DLD1 (cell line): Measurements from ENCODE around the gene INA.
"Not testable (repeated sequence)": the region's sequence is repeated elsewhere in the genome, so short reads cannot be mapped to it uniquely, and the experiment has no call there.

Experiments
- in situ Hi-C: cut with HindIII; loops from 2 replicates; pipeline ENCODE4 v1.10.0; 2017; ENCODE audit warnings: low sequenced_read_pairs

Gene INA

DNA sequence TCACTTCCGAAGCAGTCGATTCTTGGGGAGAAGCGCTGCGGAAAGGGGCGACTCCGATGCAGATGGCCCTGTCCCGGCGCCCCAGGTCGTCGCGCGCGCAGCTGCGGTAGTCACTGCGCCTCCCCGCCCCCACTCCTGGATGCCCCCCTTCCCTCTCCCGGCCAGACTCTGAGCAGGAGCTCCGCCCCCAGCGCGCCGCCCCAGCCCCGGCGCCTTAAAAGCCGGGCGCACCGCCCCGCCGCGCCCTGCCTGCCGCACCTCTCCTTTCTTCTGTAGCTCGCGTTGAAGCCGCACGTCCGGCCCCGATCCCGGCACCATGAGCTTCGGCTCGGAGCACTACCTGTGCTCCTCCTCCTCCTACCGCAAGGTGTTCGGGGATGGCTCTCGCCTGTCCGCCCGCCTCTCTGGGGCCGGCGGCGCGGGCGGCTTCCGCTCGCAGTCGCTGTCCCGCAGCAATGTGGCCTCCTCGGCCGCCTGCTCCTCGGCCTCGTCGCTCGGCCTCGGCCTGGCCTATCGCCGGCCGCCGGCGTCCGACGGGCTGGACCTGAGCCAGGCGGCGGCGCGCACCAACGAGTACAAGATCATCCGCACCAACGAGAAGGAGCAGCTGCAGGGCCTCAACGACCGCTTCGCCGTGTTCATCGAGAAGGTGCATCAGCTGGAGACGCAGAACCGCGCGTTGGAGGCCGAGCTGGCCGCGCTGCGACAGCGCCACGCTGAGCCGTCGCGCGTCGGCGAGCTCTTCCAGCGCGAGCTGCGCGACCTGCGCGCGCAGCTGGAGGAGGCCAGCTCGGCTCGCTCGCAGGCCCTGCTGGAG lies at the start of gene INA:
Gene INA (plus strand): TSS at position 243 of the 817 bp plus-strand sequence. CDS start 74 bp downstream, at position 317.
- in situ Hi-C loops: no loop called here

DNA sequence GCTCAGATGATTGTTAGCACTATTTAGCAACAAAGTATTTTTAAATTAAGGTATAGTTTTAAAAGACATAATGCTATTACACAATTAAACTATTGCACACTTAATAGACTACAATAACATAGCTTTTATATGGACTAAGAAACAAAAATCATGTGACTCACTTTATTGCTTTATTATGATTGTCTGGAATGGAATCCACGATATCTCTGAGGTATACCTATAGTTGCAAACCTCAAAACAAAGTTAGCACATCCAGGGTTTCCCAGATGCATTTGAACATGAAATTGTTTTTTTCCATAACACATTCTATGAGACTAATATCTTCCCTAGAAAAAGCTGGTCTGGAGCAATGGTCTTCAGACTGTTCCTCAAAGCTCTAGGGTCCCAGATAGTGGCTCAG lies 49.5 kb upstream of the INA start:
- in situ Hi-C loops: no loop called here

DNA sequence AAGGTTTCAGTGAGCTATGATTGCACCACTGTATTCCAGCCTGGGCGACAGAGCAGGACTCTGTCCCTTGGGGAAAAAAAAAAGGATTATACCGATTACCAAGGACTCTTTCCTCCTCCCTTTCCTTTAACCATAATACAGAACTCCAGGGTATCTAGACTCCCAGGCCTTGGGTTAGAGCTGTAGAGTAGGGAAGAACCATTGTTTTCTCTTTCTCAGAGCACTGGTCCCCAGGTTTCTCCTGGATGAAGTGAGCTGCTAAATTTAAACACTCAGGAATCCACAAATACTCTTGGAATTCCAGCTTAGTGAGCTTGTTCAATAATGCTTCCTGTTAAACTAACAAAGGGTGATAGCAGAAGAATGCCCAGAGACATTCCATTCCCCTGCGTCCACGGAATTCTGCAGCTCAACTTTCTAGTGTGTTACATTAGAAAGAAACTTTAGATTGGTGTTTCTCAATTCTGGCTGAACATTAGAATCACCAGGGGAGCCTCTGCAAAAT lies 45.8 kb upstream of the INA start:
- in situ Hi-C loops: no loop called here

DNA sequence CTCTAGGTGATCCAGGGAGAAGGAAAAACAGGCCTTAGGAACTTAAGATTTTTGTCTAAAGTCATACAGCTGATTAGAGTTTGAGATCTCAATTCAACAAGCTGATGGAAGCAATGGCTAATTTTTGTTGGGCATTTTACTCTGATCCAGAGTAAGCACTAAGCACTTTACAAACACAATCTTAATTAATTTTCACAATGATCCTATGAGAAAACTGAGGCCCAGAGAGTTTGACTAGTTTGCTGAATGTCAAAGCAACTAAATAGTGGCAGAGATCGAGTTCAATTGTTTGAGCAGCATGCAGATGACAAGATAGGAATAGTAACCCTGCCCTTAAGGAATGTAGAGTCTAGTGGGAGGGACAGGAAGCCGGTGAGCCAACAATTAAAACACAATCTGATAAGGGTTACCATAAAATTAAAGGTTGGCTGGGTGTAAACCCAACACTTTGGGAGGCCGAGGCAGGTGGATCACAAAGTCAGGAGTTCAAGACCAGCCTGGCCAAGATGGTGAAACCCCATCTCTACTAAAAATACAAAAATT lies 44.7 kb upstream of the INA start:
- in situ Hi-C loops: no loop called here

DNA sequence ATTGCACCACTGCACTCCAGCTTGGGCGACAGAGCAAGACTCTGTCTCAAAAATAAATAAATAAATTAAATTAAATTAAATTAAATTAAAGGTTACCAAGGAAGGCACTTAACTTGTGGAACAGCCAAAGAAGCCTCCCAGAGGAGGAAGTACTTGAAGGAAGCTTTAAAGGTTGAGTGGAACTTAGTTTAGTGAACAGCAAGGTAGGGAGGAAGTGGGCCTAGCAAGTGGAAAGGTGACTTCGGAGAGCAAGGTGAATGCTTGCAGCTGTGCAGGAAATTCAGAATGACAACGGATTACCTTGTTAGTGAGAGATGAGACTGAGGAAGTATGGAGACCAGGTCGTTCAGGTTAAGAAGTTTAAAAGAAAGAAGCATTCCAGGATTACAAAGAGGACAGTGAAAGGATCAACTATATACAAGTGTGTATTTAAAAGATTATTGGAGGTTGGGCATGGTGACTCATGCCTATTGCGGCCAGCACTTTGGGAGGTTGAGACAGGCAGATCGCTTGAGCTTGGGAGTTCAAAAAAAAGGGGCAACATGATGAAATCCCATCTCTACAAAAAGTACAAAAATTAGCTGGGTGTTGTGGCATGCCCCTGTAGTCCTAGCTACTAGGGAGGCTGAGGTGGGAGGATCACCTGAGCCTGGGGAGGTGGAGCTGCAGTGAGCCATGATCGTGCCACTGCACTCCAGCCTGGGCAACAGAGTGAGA lies 44.0 kb upstream of the INA start:
- in situ Hi-C loops: no loop called here

DNA sequence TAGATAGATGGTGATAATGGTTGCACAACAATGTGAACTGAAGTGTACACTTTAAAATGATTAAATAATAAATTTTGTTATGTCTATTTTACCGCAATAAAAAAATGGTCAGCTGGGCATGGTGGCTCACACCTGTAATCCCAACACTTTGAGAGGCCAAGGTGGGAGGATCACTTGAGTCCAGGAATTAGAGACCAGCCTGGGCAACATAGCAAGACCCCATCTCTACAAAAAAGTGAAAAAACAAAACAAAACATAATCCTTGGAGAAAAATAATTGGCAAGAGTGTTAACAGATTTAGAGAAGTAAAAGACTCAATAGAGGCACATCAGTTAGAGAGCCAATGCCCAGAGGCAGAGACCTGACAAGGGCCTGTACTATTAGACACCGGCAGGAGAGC lies 41.2 kb upstream of the INA start:
- in situ Hi-C loops: loop anchor here (5.0 kb wide), 1 partner anchor 43 kb away; the partner anchor contains the start of gene NT5C2

DNA sequence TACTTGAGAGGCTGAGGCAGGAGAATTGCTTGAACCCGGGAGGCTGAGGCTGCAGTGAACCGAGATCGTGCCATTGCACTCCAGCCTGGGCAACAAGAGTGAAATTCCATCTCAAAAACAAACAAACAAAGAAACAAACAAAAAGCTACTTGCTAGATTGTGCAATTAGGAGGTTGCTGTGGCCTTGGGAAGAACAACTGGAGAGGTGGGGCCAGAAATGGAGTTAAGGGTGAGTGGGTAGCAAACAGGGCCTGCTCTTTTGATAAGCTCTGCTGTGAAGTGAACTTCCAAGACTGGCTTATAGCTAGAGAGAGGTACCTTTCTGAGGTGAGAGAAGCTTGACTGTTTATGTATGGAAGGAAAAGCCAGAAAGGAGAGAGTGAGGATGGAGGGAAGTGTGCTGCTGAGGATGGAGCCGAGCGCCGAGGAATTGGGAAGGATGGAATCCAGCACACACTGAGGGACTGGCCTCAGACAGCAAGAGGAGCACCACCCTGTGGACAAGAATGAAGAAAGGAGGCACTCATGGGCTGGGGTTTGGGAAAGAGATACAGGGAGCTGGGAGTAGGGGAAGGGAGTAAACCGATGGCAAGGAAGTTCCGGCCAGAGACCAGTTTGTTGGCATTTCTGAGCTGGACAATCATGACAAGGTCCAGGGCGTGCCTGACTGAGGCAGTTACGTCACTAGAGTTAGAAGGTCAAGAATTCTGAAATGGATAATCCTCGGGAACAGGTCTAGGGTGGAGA lies 38.3 kb upstream of the INA start:
- in situ Hi-C loops: loop anchor here (5.0 kb wide), 1 partner anchor 46 kb away; the partner anchor contains the start of gene NT5C2

DNA sequence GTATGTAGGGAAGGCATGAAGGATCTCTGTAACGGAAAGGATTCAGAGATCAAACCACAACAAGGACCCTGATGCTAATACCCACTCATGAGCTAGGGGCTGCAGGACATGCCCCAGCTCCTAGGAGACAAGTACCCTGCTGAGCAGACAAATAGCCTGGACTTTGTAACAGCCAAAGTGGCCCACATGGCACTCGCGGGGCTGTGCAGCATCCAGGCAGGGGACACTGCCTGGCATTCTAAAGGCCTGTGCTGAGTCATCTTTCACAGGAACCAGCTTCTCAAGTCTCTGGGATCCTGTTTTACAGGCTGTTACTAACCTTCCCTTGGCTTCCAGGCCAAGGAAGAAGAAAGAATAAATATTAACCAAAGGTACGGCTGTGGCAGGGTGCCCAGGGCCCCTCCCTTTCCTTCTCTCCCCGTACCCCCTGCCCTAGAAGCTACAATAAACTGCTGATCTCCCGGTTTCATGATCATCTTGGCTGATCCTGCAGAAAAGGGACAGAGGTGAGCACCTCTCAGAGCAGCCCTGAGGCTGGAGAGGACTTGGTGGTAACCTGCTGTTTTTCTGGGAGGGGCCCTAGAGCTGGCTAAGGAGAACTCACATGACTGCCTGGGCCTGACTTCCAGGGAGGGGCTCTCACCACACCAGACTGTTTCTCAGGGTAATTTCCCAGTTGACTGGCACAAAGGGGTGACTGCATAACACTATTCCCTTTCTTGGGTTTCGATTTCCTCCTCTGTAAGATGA lies 35.5 kb upstream of the INA start:
- in situ Hi-C loops: loop anchor here (5.0 kb wide), 1 partner anchor 99 kb away; no protein-coding TSS in a partner anchor

DNA sequence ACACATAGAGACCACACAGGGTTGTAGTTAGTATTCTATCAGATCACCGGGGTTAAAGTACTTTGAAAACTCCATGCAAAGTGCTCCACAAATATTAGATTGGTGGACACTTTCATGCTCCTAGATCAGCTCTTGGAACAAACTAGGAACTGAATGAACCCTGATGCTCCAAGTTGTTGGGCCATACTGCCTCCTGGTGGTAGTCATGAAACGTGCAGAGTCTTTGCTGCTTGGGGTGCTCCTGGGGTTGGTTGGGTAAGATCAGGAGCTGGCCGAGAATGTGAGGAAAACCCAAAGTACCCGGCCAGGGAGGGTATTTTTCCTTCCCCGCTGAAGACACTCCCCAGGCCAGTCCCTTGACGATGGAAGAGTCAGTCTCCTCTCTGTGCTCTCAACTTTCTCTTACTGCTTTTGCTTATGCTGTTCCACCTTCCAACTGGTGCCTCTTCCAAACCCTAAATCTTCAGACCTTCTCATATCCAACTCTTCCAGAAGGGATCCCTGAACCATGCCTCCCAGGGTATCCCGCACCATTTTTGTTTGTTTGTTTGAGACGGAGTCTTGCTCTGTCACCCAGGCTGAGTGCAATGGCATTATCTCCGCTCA lies 32.2 kb upstream of the INA start:
- in situ Hi-C loops: loop anchor here (5.0 kb wide), 1 partner anchor 102 kb away; no protein-coding TSS in a partner anchor

DNA sequence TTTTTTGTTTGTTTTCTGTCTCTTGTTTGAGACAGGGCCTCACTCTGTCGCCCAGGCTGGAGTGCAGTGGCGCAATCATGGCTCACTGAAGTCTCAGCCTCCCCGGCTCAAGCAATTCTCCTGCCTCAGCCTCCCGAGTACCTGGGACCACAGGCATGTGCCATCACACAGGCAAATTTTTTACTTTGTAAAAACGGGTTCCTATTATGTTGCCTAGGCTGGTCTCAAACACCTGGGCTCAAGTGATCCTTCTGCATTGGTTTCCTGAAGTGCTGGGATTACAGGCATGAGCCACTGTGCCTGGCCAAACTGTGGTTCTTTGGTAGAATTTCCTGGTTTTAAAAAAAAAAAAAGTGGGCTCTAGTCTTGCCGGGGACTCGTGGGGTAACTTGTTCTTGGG lies 31.4 kb upstream of the INA start, which contains the start of gene RPEL1:
Gene RPEL1 (plus strand): TSS at position 301 of the 400 bp plus-strand sequence. CDS start 110 bp downstream, outside the sequence.
- in situ Hi-C loops: not testable (repeated sequence)

DNA sequence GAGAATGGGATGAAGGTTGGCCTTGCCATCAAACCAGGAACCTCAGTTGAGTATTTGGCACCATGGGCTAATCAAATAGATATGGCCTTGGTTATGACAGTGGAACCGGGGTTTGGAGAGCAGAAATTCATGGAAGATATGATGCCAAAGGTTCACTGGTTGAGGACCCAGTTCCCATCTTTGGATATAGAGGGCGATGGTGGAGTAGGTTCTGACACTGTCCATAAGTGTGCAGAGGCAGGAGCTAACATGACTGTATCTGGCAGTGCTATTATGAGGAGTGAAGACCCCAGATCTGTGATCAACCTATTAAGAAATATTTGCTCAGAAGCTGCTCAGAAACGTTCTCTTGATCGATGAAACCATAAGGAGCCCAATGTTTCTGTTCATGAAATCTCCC lies 30.6 kb upstream of the INA start:
- in situ Hi-C loops: no loop called here

DNA sequence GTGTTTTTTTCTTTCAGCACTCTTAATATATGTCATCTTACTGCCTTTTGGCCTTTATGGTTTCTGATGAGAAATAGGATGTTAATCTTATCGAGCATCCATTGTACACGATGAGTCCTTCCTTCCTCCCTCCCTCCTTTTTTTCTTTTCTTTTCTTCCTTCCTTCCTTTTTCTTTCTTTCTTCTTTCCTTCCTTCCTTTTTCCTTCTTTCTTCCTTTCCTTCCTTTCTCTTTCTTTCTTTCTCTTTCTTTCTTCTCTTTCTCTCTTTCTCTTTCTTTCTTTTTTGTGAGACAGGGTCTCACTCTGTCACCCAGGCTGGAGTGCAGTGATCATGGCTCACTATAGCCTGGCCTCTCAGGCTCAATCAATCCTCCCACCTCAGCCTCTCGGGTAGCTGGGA lies 22.8 kb upstream of the INA start:
- in situ Hi-C loops: no loop called here

DNA sequence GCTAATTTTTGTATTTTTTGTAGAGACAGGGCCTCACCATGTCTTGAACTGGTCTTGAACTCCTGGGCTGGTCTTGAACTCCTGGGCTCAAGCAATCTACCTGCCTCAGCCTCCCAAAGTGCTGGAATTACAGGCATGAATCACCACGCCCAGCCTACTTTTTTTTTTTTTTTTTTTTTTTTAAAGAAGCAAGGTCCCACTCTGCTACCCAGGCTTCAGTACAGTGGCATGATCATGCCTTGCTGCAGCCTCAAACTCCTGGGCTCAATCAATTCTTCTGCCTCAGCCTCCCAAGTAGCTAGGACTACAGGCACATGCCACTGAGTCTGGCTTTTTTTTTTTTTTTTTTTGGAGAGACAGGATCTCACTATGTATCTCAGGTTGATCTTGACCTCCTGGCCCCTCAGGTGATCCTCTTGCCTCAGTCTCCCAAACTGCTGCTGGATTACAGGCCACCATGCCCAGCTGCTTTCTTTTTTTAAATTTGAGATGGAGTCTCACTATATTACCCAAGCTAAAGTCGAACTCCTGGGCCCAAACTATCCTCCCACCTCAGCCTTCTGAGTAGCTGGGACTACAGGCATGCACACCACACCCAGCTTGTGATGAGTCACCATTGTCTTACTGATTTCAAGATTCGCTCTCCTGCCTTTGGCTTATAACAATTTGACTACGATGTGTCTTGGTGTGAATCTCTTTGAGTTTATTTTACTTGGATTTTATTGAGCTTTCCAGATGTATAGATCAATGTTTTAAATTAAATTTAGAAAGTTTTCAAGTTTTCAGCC lies 22.2 kb upstream of the INA start:
- in situ Hi-C loops: no loop called here

DNA sequence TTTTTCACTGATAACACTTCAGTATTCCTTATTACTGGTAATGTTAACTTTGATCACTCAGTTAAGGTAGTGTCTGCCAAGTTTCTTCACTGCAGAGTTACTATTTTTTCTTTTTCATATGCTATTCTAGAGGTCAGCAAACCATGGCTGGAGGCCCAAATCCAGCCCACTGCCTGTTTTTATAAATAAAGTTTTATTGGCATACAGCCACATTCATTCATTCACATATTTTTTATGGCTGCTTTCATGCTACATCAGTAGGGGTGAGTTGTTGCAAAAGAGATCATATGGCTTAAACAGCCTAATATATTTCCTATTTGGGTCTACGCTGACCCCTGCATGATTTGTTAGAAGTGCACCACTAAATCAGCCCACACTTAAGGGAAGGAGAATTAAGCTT lies 20.3 kb upstream of the INA start:
- in situ Hi-C loops: no loop called here

DNA sequence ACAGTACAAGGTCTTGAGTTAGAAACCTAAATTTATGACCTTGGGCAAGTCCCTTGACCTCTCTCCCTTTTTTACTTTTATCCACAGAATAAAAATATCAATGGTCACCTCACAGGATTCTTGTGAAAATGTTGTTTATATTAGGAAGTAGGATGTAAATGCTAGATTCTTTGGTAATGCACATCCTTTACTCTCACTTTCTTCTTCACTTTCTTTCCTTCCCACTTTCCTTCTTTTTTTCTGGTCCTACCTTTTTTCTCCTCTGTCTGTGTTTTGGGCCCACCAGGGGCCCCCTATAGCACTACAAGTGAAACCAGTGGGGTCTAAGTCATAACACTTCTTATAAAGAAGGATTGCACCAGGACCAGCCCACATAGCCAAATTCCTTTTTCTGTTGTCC lies 19.1 kb upstream of the INA start:
- in situ Hi-C loops: no loop called here

DNA sequence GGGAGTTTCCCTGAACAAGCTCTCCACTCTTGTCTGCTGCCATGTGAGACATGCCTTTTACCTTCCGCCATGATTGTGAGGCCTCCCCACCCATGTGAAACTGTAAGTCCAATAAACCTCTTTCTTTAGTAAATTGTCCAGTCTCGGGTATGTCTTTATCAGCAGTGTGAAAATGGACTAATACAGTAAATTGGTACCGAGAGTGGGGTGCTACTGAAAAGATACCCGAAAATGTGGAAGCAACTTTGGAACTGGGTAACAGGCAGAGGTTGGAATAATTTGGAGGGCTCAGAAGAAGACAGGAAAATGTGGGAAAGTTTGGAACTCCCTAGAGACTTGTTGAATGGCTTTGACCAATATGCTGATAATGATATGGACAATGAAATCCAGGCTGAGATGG lies 18.0 kb upstream of the INA start:
- in situ Hi-C loops: not testable (repeated sequence)

DNA sequence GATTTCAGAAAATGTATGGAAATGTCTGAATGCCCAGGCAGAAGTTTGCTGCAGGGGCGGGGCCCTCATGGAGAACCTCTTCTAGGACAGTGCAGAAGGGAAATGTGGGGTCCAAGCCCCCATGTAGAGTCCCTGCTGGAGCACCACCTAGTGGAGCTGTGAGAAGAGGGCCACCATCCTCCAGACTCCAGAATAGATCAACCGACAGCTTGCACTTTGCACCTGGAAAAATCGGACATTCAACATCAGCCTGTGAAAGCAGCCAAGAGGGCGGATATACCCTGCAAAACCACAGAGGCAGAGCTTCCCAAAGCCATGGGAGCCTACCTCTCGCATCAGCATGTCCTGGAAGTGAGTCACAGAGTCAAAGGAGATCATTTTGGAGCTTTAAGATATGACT lies 16.9 kb upstream of the INA start:
- in situ Hi-C loops: no loop called here

DNA sequence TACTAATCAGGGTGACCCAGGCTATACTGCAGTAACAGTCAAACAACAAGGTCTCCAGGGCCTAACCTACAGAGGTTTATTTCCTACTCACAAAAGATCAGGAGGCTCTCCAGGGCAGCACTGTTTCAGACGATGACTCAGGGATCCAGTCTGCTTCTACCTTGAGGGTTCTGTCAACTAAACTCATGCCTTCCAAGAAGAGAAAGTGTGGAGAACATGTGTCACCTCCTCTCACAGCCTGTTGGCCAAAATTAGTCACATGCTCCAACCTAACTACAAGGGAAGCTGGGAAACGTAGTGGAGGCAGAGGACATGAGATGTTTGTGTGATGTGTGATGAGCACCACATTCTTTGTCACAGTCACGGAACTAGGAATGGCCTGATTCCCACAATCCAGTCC lies 14.7 kb upstream of the INA start:
- in situ Hi-C loops: no loop called here
